GM21390 (cell line): ENCODE results near the gene CRHR2.

ENCODE experiments used
- ATAC-seq: cut with Tn5 transposase; IDR thresholded peaks from one replicate; pipeline ENCODE4 v1.9.1; 2021; ENCODE audit not compliant: unreplicated experiment

Gene CRHR2

GRCh38 chr7:30633223-30633622 lies 49.0 kb downstream of the CRHR2 start:
- ATAC-seq: no peak

- ATAC-seq: peak; percentile 54
Measured at GRCh38 chr7:30630986-30631385, 51.3 kb downstream of the CRHR2 start.

GRCh38 chr7:30627026-30627425 lies 55.2 kb downstream of the CRHR2 start:
- ATAC-seq: no peak

- no peak for ATAC-seq
Measured at GRCh38 chr7:30625283-30625682, 57.0 kb downstream of the CRHR2 start.

- no peak for ATAC-seq
Measured at GRCh38 chr7:30618961-30619360, 63.3 kb downstream of the CRHR2 start.

- no peak for ATAC-seq
Measured at GRCh38 chr7:30618080-30618676, 64.1 kb downstream of the CRHR2 start.

GRCh38 chr7:30617359-30617758 lies 64.9 kb downstream of the CRHR2 start:
- ATAC-seq: no peak

- no peak for ATAC-seq
Measured at GRCh38 chr7:30616318-30616717, 65.9 kb downstream of the CRHR2 start.

GRCh38 chr7:30613366-30614325 lies 68.6 kb downstream of the CRHR2 start:
- no peak for ATAC-seq

GRCh38 chr7:30612658-30613265 lies 69.5 kb downstream of the CRHR2 start:
- ATAC-seq: no peak

- ATAC-seq: no peak
Measured at GRCh38 chr7:30605832-30606231, 76.4 kb downstream of the CRHR2 start.

- no peak for ATAC-seq
Measured at GRCh38 chr7:30604901-30605300, 77.4 kb downstream of the CRHR2 start.
